Kidney glomerular epithelial cell (primary cell): ENCODE data around the gene SCRG1.
A peak's percentile ranks its signal among the peaks of the same experiment; 100 is the strongest.

Experiments used
- DNase-seq: peaks from one replicate; lab custom pipeline; 2025; lab: John Stamatoyannopoulos, UW

Gene SCRG1

DNA sequence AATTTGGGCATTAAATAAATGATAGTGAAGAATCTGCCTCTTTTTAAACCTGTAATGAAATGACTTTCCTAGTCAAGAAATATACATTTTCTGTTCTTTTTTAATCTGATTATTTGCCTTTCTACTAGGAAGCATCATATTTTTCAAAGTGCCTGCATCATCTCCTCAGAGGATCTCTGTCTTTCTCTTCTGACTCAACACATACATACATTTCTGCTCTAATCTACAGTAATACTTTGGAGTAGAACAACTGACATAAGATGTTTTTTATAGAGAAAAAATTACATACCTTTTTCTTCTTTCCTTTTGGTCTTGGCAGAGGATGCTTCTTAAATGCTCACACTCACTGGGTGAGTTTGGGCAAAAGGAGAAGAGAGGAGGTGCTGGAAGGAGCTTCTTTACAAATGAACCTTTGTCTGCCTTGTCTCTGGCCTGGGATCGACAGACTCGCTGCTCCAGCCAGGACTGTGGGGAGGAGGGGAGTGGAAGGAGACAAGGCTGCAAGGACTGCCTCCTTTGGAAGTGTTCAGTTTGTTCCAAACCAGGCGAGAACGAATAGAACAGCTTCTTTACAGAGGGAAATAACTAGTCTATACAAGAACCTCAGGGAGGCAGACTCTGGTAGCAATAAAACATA is at the start of gene SCRG1:
Gene SCRG1 (minus strand): TSS at position 338 of the 637 bp plus-strand sequence. CDS start 7,702 bp downstream, outside the sequence.
- DNase-seq = no peak

DNA sequence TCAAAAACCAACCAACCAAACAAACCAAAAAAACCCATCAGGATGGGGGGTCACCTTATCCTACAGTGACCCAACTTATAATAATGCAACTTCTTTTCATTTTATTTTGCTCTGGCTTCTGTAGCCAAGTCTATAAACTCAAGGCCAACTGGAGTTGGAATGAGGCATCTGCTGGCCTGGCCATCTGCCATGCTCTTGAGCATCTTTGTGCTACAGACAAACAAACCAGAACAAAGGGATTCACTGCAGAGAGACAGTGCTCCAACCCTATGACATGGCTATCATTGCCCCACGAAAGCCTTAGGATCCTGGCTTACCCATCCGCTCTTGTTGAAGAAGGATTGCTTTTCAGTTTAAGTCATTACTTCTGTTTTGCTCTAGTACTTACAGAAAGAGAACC is 49.2 kb upstream of the SCRG1 start:
- no peak for DNase-seq

DNA sequence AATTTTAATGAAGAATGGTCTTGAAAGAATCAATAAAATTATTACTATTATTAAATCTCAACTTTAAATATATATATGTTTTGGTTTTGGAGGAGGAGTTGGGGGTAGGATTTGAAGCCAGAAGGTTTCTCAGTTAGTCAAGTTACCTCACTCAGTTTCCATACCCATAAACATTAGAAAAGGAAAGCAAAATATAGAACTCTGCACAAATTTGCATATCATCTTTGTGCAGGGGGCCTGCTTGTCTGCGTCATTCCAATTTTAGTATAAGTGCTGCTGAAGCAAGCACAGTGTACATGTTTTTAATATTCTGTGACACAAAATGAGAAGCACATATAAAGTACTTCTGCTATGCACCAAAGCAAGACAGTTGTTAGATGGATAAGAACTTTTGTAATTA is 47.5 kb upstream of the SCRG1 start:
- no peak for DNase-seq

DNA sequence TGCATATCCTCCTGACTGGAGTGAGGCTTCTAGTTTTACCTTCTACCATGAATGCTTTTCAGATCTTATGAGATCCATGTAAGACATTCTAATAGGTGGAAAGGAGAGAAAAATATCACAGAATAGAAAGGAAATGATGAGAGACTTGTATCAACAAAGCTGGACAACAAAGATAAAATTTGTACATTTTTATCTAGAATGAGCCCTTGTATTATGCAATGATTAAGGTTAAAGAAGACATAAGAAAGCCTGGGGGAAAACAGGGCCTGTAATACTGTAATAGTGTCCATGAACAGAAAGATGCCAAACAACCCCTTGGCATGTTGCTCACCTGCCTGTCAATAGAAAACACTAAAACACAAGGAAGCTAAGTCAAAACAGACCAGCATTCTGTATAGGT is 44.2 kb upstream of the SCRG1 start:
- DNase-seq = no peak

DNA sequence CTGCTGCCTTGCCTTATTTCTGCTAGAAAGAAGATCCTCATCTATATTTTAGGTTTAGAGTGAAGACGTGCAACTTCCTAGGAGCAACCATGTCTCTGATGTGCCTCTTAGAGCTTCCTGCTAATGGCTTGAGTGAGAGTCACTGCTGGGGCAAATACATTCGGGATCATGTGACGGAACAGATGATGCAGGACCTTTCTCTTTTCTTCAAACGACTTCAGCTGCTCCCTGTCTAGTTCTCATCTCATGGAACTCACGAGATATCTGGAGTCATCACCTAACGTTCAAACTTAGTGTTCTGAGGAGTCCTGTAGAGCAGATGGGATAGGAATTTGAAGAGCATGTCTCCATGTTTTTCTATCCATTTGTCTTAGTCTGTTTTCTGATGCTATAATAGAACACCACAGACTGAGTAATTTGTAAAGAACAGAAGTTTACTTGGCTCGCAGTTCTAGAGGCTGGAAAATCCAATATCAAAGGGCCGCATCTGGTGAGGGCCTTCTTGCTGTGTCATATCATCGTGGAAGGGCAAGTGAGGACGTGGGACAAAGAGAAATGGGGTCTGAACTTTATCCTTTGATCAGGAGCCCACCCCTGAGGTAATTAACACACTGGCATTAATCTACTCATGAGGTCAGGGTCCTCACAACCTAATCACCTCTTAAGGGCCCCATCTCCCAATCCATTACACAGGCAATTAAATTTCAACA is 43.5 kb upstream of the SCRG1 start:
- DNase-seq = no peak

DNA sequence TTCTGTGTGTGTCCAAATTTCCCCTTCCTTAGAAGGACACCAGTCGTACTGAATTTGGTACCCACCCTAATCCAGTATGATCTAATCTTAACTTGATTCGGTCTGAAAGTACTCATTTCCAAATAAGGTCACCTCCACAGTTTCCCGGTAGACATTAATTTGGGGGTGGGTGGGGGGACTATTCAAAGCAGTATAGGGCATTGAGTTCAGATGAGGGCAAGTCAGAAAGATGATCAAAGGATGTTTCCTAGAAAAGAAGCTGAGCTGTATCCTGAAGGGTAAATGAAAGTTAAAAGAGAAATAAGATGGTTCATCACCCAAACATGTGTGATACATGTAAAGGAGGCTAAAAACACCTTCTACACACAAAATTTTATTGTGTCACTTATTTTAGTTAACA is 42.0 kb upstream of the SCRG1 start:
- no peak for DNase-seq

DNA sequence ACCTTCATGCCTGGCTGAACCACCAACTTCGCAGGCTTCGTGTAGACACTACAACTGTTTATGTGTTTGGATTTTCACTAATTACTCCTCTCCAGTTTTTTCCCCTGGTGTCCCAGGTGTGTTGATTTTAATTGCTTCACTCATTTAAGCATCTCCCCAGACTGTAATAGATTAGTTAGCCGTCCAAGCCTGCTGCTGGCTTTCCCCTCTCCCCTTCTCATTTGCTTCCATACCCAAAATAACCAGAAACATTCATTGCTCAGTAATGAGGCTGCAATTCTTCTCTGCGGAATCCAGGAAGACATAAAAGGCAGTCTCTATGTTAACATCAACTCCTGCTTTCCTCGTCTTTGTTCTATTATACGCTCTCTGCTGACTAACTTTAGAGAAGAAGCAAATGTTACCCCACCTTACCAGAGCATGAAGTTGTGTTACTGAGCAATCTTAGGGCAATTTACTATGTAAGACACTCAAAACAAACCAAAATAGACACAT is 37.9 kb upstream of the SCRG1 start:
- no peak for DNase-seq

DNA sequence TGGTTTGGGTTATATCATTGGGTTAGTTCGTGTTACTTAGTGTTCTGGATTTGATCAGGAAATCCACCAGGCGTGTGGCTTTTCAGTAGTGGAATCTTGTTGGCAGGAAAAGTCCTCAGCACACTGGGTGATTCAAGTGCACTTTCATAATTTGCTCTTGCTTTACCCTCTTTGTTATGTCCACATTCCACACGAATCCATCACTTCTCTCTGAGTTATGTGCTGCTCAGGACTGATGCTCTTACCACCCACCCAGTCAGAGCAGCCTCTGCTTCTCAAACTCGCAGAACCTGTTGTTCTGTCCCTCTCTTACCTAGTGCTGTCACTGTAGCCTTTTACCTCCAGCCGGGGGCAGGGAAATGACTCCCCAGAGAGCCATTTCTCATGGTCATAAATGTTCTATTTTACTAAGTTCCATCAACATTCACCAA is 37.2 kb upstream of the SCRG1 start:
- peak; percentile 34 for DNase-seq

DNA sequence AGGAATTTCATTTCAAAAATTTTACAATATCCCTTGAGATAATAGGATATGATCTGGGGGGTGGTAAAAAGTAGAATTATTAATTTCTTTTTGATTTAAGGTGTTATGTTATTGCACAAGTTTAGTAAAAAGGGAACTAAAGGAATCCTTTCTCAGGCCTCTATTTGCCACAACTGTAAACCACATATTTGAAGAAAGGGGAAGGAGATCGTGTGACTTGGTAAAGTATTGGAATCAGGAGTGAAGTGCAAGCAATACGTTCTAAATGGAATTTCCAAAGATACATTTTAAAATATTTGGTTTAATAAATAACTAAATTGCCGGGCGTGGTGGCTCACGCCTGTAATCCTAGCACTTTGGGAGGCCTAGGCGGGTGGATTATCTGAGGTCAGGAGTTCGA is 35.3 kb upstream of the SCRG1 start:
- no peak for DNase-seq

DNA sequence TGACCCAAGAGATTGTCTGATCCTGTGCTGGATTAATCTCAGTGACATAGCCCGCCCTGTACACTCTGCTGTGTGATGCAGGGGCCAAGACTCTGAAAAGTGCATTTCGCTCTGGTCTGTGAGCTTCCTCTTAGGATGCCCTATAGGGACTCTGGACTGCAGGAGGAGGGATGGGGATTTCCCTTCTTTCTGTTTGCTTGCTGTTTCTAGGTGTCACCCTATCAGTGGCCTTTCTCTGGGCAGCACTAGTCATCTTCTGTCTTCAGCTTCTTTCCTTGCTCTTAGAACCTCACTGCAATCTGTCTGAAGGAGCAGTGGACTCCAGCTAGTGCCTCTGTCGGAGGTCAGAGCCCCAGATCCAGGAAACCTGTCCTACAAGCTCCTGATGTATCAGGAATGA is 34.5 kb upstream of the SCRG1 start:
- DNase-seq = no peak

DNA sequence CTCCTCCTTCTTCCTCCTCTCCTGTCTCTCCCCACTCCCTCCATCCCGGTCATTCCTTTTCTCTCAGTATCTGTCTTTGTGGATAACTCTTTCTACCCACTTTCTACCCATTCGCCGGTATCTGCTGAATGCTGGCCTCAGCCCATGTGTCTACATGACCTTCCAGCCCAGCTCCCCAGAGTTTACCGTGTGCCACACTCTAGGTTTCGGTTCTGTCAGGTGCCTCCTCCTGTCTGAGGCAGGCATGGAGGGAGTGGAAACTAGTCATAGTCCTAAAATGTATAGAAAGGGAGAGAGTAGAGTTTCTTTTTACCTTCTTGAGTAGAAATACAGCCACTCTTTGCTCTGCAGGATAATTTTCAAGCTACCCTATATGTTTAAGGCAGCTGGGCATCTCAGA is 33.5 kb upstream of the SCRG1 start:
- DNase-seq = no peak

DNA sequence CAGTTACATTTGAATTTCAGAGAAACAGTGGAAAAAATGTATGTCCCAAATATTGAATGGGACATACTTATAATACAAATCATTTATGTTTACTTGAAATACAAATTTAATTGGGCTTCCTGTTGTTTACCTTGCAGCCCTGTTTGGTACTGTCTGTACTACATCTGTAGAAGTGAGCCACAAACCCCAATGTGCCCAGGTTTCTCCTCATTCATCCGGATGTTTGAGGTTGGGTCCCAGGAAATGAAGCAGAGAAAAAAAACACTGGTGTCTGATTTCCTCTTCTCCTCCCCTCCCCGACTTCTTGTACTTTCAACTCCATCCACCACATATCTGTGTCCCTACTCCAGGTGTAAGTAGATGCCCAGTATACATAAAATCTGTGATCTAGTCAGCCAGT is 27.1 kb upstream of the SCRG1 start:
- no peak for DNase-seq

DNA sequence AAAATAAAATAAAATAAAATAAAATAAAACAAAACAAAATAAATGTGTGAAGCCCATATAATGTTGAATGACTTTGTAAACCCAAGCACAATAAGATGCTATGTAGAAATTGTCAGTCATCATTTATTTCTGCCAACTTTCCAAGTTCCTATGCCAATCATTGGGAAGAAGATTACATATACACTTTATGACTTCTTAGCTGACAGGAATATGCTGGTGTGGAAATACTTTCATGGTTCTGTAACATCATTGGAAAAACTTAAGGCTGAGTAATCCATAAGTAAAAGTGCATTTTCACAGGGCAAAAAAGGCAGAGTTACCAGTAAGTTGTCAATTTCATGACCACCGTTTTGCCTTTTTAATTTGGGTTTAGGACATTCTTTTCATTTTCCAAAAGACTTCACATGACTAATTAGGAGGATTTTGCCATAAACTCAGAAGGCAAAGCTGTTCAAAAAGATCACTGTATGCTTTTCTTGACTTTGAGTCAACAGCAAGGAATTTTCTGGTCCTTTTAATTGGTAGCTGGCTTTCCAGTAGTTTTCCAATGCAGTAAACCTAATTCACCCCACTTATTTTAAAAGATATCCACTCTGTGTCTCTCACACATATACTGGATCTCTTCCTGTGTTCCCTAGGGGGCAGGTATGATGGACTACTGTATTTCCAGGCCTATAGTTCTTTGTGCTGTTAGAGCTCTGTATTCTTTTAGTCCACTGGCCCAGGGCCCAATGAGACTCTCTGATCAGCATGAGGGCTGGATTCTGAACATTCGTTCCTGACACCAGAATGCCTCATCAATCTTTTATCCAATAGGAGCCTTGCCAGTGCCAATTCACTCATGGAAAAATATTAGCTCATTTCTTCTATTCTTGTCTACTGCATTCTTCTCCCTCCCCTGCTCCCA is 26.2 kb upstream of the SCRG1 start:
- peak; percentile 66 for DNase-seq

DNA sequence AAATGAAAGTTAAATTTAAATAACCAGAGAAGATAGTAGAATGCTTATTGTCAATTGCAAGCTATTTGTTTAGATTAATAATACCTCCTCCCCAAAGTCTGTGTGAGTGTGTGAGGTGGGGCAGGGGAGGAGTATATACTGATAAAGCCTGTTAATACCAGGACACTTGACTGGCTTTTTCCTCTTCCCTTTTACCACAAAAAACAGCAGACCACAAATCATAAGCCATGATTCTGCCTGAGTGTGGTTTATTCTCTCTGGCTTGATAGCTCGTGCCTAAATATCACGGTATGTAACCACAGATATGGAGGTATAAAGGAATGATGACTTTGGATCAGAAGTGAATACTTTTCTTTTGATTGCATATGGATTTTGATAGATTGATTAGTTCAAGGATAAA is 21.9 kb upstream of the SCRG1 start:
- DNase-seq = no peak

DNA sequence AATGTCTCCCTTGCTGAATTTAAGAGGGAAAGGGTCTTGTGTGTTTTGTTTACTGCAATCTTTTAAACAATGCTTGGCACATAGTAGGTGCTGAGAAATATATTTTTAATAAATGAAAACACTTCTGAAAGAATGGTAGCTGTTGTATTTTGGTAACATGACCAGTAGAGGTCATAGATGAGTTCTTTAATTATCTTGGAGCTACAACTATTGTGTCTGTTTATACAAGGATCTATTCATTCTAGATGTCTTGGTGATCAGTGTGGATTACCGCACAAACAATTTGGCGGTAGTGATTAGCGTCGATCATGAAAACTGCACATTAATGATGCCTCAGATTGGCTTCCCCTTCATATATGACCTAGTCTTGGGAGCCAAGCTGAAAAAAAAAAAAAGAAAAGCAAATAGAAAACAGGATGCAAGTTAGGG is 21.4 kb upstream of the SCRG1 start:
- peak; percentile 41 for DNase-seq

DNA sequence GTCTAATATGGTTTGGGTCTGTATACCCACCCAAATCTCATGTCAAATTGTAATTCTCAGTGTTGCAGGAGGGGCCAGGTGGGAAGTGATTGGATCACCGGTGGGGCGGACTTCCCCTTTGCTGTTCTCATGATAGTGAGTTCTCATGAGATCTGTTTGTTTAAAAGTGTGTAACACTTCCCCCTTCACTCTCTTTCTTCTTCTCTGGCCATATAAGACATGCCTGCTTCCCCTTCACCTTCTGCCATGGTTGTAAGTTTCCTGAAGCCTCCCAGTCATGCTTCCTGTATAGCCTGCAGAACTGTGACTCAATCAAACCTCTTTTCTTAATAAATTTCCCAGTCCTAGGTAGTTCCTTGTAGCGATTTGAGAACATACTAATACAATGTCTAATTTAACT is 19.7 kb upstream of the SCRG1 start:
- no peak for DNase-seq

DNA sequence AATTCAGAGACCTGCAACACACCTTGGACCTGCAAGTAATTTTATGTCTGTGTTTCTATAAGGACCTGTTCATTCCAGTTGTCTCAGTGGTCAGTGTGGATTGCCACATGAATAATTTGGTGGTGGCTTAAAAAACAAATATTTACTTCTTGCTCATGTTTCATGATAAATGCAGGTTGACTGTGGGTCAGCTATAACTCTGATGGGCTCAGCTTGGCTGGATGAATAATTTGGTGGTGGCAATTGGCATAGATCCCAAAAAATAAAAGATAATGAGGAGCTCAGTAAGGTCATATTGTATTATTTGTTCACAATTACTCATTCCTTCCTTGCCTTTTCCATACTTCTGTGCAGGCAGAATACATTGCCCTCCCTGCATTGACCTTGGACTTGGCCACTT is 18.9 kb upstream of the SCRG1 start:
- DNase-seq = no peak

DNA sequence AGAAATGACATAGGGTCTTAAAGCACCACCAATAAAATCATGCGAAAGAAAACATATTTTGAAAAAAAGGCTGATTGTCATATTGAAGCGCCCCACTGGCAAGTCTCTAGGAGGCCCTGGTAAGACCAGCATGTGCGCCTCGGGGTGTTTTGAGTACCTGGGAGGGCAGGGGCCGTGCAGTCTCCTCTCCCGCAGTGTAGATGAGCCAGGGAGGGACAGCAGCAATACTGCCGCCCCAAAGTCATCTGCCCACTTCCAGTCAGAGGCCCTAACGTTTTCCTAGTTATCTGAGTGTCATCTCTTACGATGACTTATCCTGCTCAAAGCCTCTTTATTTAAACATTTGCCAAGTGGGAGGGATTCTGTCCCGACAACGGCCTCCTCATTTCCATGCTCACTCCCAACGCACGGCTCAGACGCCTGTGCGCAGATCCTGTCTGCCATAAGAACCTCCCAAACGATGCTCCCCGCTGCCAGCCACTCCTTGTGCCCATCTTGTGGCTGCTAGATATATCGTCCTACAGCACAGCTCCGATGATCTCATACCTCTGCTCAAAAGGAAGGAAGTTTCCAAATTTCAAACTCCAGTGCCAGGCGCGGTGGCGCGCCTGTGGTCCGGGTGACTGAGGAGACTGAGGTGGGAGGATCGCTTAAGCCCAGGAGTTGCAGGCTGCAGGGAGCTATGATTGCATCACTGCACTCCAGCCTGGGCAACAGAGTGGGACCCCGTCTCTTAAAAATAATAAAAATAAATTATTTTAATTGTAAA is 17.2 kb upstream of the SCRG1 start:
- DNase-seq = no peak

DNA sequence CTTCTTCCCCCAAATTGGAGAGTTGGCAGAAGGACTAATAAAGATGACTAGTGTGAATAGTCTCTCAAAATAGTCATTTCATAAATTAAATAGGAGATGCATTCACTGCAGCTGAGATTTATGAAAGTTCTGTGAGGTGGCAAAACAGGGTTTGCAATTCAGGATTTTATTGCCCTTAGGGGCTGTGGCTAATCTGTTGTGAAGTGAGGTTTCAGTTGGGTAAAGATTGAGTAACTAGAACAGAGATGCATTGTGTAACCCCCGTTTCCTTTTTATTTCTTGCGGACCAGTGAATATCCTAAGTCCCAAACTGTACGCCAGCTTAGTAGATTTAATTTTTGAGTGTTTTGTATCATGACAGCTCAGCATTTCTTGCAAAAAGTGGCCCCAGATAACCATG is 16.2 kb upstream of the SCRG1 start:
- DNase-seq = no peak

DNA sequence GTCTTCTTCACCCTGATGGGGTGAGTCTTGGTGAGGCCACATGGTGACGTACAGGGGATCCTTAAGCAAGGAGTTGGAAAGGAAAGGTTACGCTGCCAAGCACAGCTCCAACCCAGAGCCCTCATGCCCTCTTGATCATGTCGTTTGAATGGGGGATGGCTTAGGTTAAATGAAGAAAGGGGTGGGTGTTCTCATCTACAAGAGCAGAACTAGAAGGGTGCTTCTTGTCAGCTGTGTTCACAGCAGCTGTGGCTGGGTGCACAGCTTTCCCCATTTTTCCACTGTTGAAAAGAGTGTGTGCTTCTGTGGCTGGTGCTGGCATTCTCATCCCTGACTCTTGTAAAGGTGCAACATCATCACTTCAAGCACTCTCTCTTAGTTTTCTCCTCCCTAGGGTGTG is 15.5 kb upstream of the SCRG1 start:
- DNase-seq = no peak

DNA sequence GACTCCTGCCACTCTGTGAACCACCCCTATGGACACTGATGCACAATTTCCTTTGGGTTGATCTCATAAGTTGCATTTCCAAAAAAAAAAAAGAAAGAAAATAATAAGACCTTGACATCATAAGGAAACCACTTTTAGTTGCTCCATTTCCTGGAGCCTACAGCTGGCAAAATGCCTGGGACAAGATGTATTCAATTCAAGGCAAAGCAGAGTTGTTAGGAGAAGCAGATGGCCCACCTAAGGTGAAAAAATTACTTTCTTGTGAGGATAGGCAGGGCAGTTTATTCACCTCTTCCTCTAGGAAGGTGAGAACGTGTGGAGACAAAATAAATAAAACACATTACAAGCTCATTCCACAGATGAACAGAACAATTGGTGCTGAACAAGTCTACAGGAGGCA is 14.1 kb upstream of the SCRG1 start:
- DNase-seq = no peak

DNA sequence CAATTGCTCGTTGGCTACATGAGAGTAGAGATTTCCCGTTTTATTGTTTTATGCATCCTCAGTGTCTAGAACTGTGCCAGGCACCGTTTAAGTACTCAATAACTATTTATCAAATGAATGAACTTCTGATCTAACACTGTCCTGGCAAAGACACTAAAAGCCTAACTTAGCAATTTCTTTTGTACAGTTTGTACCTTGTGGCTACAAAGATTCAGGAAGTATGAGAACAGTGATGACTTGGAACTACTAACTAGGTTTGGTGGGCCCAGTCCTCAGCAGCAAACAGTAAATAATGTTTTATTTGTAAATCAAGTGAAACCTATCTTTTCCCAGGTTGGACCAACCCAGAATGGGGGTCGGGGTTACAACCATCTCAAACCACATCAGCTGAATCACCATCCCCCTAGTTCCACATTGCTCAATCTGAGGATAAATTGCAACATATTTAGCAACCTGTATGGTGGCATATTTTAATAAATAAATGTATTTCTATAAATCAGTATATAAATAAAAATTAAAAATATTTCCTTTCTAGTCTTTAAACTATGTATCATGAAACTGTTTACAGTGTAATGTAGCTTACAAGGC is 12.3 kb upstream of the SCRG1 start:
- no peak for DNase-seq
